Activated CD8-positive, alpha-beta memory T cell treated with anti-CD3 and anti-CD28 coated beads, Interleukin-2, amount 50 U/mL, for 4 hours (primary cell): ENCODE data around the gene MEDAG.
"Not testable (repeated sequence)": the region's sequence is repeated elsewhere in the genome, so short reads cannot be mapped to it uniquely, and the experiment has no call there.

ENCODE experiments used
- DNase-seq: peaks from one replicate; pipeline ENCODE4 v3.0.0-alpha.2; 2020

The MEDAG gene

GRCh38 chr13:30910676-30911075, 4.6 kb downstream of the MEDAG start:
- DNase-seq: no peak

- DNase-seq: no peak
Observed at GRCh38 chr13:30915691-30916541, 9.8 kb downstream of the MEDAG start.

- no peak for DNase-seq
Observed at GRCh38 chr13:30916991-30917390, 10.9 kb downstream of the MEDAG start.

GRCh38 chr13:30918662-30919405, 12.8 kb downstream of the MEDAG start:
- DNase-seq: no peak

GRCh38 chr13:30920162-30920909, 14.3 kb downstream of the MEDAG start:
- DNase-seq: no peak

- DNase-seq: no peak
Observed at GRCh38 chr13:30923418-30923817, 17.3 kb downstream of the MEDAG start.

- no peak for DNase-seq
Observed at GRCh38 chr13:30924721-30925120, 18.6 kb downstream of the MEDAG start.

- DNase-seq: no peak
Observed at GRCh38 chr13:30925429-30925828, 19.4 kb downstream of the MEDAG start.

- no peak for DNase-seq
Observed at GRCh38 chr13:30926781-30927180, 20.7 kb downstream of the MEDAG start.

GRCh38 chr13:30927188-30927587, 21.1 kb downstream of the MEDAG start:
- not testable (repeated sequence) for DNase-seq

- no peak for DNase-seq
Observed at GRCh38 chr13:30927595-30927994, 21.5 kb downstream of the MEDAG start.

- DNase-seq: no peak
Observed at GRCh38 chr13:30928978-30929377, 22.9 kb downstream of the MEDAG start.

- no peak for DNase-seq
Observed at GRCh38 chr13:30932481-30933353, 26.6 kb downstream of the MEDAG start, which contains the start of gene TEX26. TEX26 (plus strand) TSS chr13:30932656; CDS start chr13:30932716, 60 bp downstream.

- no peak for DNase-seq
Observed at GRCh38 chr13:30933354-30933670, 27.2 kb downstream of the MEDAG start.

GRCh38 chr13:30934381-30934780, 28.3 kb downstream of the MEDAG start:
- no peak for DNase-seq

GRCh38 chr13:30934803-30935202, 28.7 kb downstream of the MEDAG start:
- DNase-seq: no peak

GRCh38 chr13:30936971-30937370, 30.9 kb downstream of the MEDAG start:
- no peak for DNase-seq

- DNase-seq: no peak
Observed at GRCh38 chr13:30943881-30944280, 37.8 kb downstream of the MEDAG start.

- DNase-seq: no peak
Observed at GRCh38 chr13:30957258-30957943, 51.3 kb downstream of the MEDAG start.

GRCh38 chr13:30959678-30960077, 53.6 kb downstream of the MEDAG start:
- DNase-seq: no peak

- DNase-seq: no peak
Observed at GRCh38 chr13:30963791-30964190, 57.7 kb downstream of the MEDAG start.

- DNase-seq: no peak
Observed at GRCh38 chr13:30965380-30965779, 59.3 kb downstream of the MEDAG start.
